Measurements from ENCODE around the gene PTPRN2.

- no peak for TF ChIP-seq EED (CRISPR knock-in tag; IDR thresholded peaks at IDR 0.05)
- no peak for TF ChIP-seq FOXM1 (CRISPR knock-in tag; IDR thresholded peaks at IDR 0.05)
- TF ChIP-seq RXRB (CRISPR knock-in tag; IDR thresholded peaks at IDR 0.05; ENCODE audit: borderline replicate concordance), result no peak
- TF ChIP-seq MED8 (CRISPR knock-in tag; IDR thresholded peaks at IDR 0.05; ENCODE audit: insufficient replicate concordance), result no peak
- no peak for TF ChIP-seq EP300 (IDR thresholded peaks at IDR 0.05; ENCODE audit: low read depth in 2 of 2, low read length in 2 of 2)
- no peak for TF ChIP-seq EP300 (CRISPR knock-in tag; IDR thresholded peaks at IDR 0.05; ENCODE audit: borderline replicate concordance)
- no peak for TF ChIP-seq ZIK1 (CRISPR knock-in tag; IDR thresholded peaks at IDR 0.05; ENCODE audit: borderline replicate concordance, low read depth)
These were observed 272.3 kb downstream of the PTPRN2 start for GRCh38 chr7:158315326-158315725.
